ENCODE results near the gene IL22RA1.

- no peak for TF ChIP-seq RFX5 (IDR thresholded peaks at IDR 0.05; ENCODE audit: low read depth, low read length)
- TF ChIP-seq ETV6 (conservative IDR thresholded peaks at IDR 0.05 in 1 of 2, IDR thresholded peaks at IDR 0.05 in 1 of 2; ENCODE audit: borderline replicate concordance in 1 of 2, low read depth in 1 of 2), result no peak
- no peak for TF ChIP-seq RAD21 (IDR thresholded peaks at IDR 0.05; ENCODE audit: insufficient read depth, low read depth, low read length)
- TF ChIP-seq EED (IDR thresholded peaks at IDR 0.05; ENCODE audit: low read depth), result no peak
- TF ChIP-seq CTCF (IDR thresholded peaks at IDR 0.05 in 2 of 3, conservative IDR thresholded peaks at IDR 0.05 in 1 of 3; ENCODE audit: control insufficient read depth in 2 of 3, extremely low read depth in 1 of 3, insufficient read depth in 1 of 3, low read depth in 3 of 3, low read length in 3 of 3), result no peak
- TF ChIP-seq ZNF274 (IDR thresholded peaks at IDR 0.05; ENCODE audit: insufficient read depth, insufficient read length), result no peak
- no peak for TF ChIP-seq ZBTB4 (CRISPR knock-in tag; IDR thresholded peaks at IDR 0.05)
- no peak for TF ChIP-seq POU2F2 (IDR thresholded peaks at IDR 0.05; ENCODE audit: borderline replicate concordance, low read depth, low read length)
- no peak for TF ChIP-seq POLR2AphosphoS5 (IDR thresholded peaks at IDR 0.05; ENCODE audit: low read length)
- TF ChIP-seq ATF3 (IDR thresholded peaks at IDR 0.05; ENCODE audit: borderline replicate concordance, extremely low read depth, low read depth, low read length), result no peak
- no peak for TF ChIP-seq ZBTB33 (IDR thresholded peaks at IDR 0.05)
- no peak for TF ChIP-seq HDAC2 (IDR thresholded peaks at IDR 0.05)
- no peak for TF ChIP-seq TAF1 (IDR thresholded peaks at IDR 0.05; ENCODE audit: borderline replicate concordance, low read depth, low read length)
- TF ChIP-seq POLR2A (IDR thresholded peaks at IDR 0.05; ENCODE audit: low read depth, low read length), result no peak
Measured at GRCh38 chr1:24120965-24121364, 22.0 kb downstream of the IL22RA1 start.
